Measurements from ENCODE around the gene MFSD6. TPM values are rescaled to one million over a fixed set of nuclear protein-coding genes. Genes with fewer than 3 reads are reported as not detected.

The MFSD6 gene
- total RNA-seq, 2 donors from 2014 or later, result 1.2 to 3.2 TPM

DNA sequence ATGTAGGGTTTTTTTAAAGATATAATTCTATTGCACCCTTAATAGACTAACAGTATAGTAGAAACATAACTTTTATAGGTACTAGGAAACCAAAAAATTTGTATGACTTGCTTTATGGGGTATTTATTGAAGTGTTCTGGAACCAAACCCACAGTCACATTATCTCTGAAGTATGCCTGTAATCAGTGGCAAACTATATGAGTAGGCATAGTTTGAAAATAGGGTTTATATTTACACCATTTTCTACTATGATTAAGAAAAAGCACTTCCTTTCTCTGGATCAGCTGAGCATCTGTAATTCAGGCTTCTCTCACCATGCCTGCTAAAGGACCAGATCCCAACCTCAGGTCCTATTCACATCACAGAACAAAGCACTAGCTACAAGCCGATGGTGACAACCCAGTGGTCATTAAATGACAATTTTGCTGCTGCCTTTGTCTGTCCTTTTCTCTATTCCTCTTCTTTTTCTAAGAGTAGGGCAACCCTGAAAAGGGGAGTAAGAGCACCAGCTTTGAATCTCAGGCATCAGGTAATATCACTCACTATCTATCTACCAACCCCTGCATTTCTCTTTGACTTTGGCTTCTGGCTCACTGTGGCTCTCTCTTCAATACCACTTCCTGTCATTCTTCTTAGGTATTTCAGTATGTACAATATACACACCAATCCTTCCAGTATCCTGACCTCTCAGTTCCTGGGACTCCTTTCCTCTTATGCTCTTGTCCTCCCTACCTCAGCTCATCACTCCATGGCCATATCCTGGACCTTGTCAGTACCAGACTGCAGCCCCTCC lies 112.0 kb downstream of the MFSD6 start:
- 60 to 93% methylated on average over 1 of the region's 1 CpG for WGBS, 2 experiments (ENCODE audit: insufficient coverage in 1 of 2, insufficient read length in 1 of 2)
- no peaks in the 10 kb centered on the region for H3K9me3 Mint-ChIP-seq
- no peaks in the 10 kb centered on the region for H3K27me3 Mint-ChIP-seq (ENCODE audit: insufficient read depth)
- no peaks in the 10 kb centered on the region for H3K4me1 ChIP-seq (ENCODE audit: control insufficient read depth, insufficient read depth, low read length)
- no peak overlapping the region for H3K4me3 Mint-ChIP-seq
- H3K4me3 ChIP-seq (ENCODE audit: low read length), result no peak overlapping the region
- H3K4me1 Mint-ChIP-seq, result no peaks in the 10 kb centered on the region
- H3K9me3 ChIP-seq (ENCODE audit: control insufficient read depth, low read length), result no peaks in the 10 kb centered on the region
- no peaks in the 10 kb centered on the region for H3K36me3 ChIP-seq (ENCODE audit: control insufficient read depth, insufficient read depth, low read length)
- H3K27ac Mint-ChIP-seq, result no peak overlapping the region
- TF ChIP-seq, protein P1, sequence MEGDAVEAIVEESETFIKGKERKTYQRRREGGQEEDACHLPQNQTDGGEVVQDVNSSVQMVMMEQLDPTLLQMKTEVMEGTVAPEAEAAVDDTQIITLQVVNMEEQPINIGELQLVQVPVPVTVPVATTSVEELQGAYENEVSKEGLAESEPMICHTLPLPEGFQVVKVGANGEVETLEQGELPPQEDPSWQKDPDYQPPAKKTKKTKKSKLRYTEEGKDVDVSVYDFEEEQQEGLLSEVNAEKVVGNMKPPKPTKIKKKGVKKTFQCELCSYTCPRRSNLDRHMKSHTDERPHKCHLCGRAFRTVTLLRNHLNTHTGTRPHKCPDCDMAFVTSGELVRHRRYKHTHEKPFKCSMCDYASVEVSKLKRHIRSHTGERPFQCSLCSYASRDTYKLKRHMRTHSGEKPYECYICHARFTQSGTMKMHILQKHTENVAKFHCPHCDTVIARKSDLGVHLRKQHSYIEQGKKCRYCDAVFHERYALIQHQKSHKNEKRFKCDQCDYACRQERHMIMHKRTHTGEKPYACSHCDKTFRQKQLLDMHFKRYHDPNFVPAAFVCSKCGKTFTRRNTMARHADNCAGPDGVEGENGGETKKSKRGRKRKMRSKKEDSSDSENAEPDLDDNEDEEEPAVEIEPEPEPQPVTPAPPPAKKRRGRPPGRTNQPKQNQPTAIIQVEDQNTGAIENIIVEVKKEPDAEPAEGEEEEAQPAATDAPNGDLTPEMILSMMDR (conservative IDR thresholded peaks at IDR 0.05), result no peak
- peaks cover 3% of the 10 kb centered on the region for H3K36me3 Mint-ChIP-seq (ENCODE audit: low read depth)
- H3K9ac ChIP-seq (ENCODE audit: extremely low read depth, low read length, poor library complexity, severe bottlenecking), result no peak overlapping the region
- no peak overlapping the region for H3K27ac ChIP-seq (ENCODE audit: low read depth, low read length)
- no peaks in the 10 kb centered on the region for H3K27me3 ChIP-seq (ENCODE audit: control insufficient read depth, insufficient read depth, low read length, poor library complexity, severe bottlenecking)
- no peak for DNase-seq

DNA sequence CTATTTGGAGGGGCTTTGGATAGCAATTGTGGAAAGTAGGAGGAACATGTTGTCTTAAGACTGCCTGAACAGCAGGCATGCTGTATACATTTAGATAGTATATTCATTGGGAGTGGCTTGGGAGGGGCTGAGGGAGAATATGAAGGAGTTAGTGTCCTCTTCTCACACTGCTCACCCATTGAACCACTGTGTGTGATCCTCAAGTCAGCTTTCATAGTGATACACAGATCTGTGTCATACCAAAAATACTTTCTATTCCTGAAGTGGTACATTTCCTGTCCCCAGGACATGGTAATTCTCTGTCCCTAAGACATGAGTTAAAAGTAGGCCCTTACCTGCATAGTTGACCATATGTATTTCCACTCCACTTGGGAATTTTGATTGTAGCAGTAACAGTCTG lies 116.8 kb downstream of the MFSD6 start:
- TF ChIP-seq, protein P1 (conservative IDR thresholded peaks at IDR 0.05), result no peak
- H3K36me3 Mint-ChIP-seq (ENCODE audit: low read depth), result no peaks in the 10 kb centered on the region
- no peak overlapping the region for H3K27ac Mint-ChIP-seq
- H3K27me3 ChIP-seq (ENCODE audit: control insufficient read depth, insufficient read depth, low read length, poor library complexity, severe bottlenecking), result no peaks in the 10 kb centered on the region
- H3K9me3 Mint-ChIP-seq, result no peaks in the 10 kb centered on the region
- H3K4me3 ChIP-seq (ENCODE audit: low read length), result no peak overlapping the region
- DNase-seq, result no peak
- no peak overlapping the region for H3K27ac ChIP-seq (ENCODE audit: low read depth, low read length)
- H3K27me3 Mint-ChIP-seq (ENCODE audit: insufficient read depth), result peaks cover 2% of the 10 kb centered on the region
- no peak overlapping the region for H3K9ac ChIP-seq (ENCODE audit: extremely low read depth, low read length, poor library complexity, severe bottlenecking)
- no peaks in the 10 kb centered on the region for H3K36me3 ChIP-seq (ENCODE audit: control insufficient read depth, insufficient read depth, low read length)
- no peaks in the 10 kb centered on the region for H3K9me3 ChIP-seq (ENCODE audit: control insufficient read depth, low read length)
- no peak overlapping the region for H3K4me3 Mint-ChIP-seq
- no peaks in the 10 kb centered on the region for H3K4me1 ChIP-seq (ENCODE audit: control insufficient read depth, insufficient read depth, low read length)
- peaks cover 20% of the 10 kb centered on the region for H3K4me1 Mint-ChIP-seq

DNA sequence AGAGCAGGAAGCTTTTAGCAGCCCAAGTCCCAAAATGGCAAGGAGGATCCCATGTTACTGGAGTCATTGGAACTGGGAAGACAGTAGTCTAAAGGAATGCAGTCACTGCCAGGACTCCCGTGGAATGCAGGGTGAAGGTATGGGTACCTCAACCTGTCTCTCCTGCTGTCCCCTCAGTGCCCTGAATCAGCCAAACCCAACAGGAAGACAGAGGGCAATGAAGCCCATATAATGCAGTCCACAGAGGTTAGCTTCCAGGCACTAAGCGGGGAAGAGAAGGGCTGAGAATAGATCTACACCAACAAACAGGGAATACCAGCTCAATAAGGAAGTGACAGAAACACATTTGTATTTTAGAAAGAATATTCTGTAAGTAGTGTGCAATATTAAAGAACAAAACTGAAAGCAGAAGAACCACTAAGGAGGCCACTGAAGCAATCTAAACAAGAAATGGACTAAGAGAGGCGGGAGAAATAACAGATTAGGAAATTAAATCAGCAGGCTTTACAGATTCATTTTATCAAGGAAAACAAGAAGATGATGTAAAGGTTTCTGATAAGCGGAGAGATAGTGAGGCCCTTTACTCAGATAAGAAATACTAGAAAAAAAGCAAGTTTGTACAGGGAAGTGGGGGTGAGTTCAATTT lies 118.1 kb downstream of the MFSD6 start:
- WGBS, 2 experiments (ENCODE audit: insufficient coverage in 1 of 2, insufficient read length in 1 of 2), result 90 to 93% methylated on average over 3 to 4 of the region's 4 CpGs
- H3K9me3 Mint-ChIP-seq, result no peaks in the 10 kb centered on the region
- Histone ChIP-seq H3K27ac (ENCODE audit: low read depth, low read length) (no peak overlapping the region), H3K36me3 (ENCODE audit: control insufficient read depth, insufficient read depth, low read length) (no peaks in the 10 kb centered on the region), H3K9ac (ENCODE audit: extremely low read depth, low read length, poor library complexity, severe bottlenecking) (no peak overlapping the region), H3K27me3 (ENCODE audit: control insufficient read depth, insufficient read depth, low read length, poor library complexity, severe bottlenecking) (no peaks in the 10 kb centered on the region), H3K4me1 (ENCODE audit: control insufficient read depth, insufficient read depth, low read length) (peaks cover 4% of the 10 kb centered on the region), H3K4me3 (ENCODE audit: low read length) (no peak overlapping the region), H3K9me3 (ENCODE audit: control insufficient read depth, low read length) (no peaks in the 10 kb centered on the region)
- H3K27me3 Mint-ChIP-seq (ENCODE audit: insufficient read depth), result peaks cover 2% of the 10 kb centered on the region
- DNase-seq, result no peak
- TF ChIP-seq, protein P1 (conservative IDR thresholded peaks at IDR 0.05), result no peak
- H3K27ac Mint-ChIP-seq, result no peak overlapping the region
- no peak overlapping the region for H3K4me3 Mint-ChIP-seq
- H3K36me3 Mint-ChIP-seq (ENCODE audit: low read depth), result no peaks in the 10 kb centered on the region
- peaks cover 26% of the 10 kb centered on the region for H3K4me1 Mint-ChIP-seq
